Hematopoietic multipotent progenitor cell treated with erythropoietin and hydrocortisone succinate and interleukin-3 and kit ligand, for 6 days (in vitro differentiated cells): Measurements from ENCODE around the gene IFNA1.
A peak's percentile ranks its signal among the peaks of the same experiment; 100 is the strongest.
"Not testable (repeated sequence)": the region's sequence is repeated elsewhere in the genome, so short reads cannot be mapped to it uniquely, and the experiment has no call there.

ENCODE experiments used
- DNase-seq: peaks from one replicate; pipeline ENCODE4 v3.0.0-alpha.2; 2015

IFNA1 gene

GRCh38 chr9:21449312-21449711 lies 9.1 kb downstream of the IFNA1 start:
- DNase-seq, result not testable (repeated sequence)

GRCh38 chr9:21450733-21451394 lies 10.6 kb downstream of the IFNA1 start:
- no peak for DNase-seq

- DNase-seq, result no peak
Observed at GRCh38 chr9:21452681-21453080, 12.4 kb downstream of the IFNA1 start.

- DNase-seq, result no peak
Observed at GRCh38 chr9:21454149-21454548, 13.9 kb downstream of the IFNA1 start.

- peak; percentile 58 for DNase-seq
Observed at GRCh38 chr9:21455320-21455719, 15.1 kb downstream of the IFNA1 start.

- no peak for DNase-seq
Observed at GRCh38 chr9:21461377-21461776, 21.1 kb downstream of the IFNA1 start.

- no peak for DNase-seq
Observed at GRCh38 chr9:21465138-21465537, 24.9 kb downstream of the IFNA1 start.

- DNase-seq, result peak; percentile 69
Observed at GRCh38 chr9:21465859-21466518, 25.8 kb downstream of the IFNA1 start.

GRCh38 chr9:21470126-21470525 lies 29.9 kb downstream of the IFNA1 start:
- no peak for DNase-seq

GRCh38 chr9:21473236-21473635 lies 33.0 kb downstream of the IFNA1 start:
- DNase-seq, result no peak

- DNase-seq, result no peak
Observed at GRCh38 chr9:21477466-21477865, 37.2 kb downstream of the IFNA1 start.

GRCh38 chr9:21479152-21479702 lies 39.0 kb downstream of the IFNA1 start:
- DNase-seq, result no peak

GRCh38 chr9:21481470-21482056 lies 41.3 kb downstream of the IFNA1 start:
- peak; percentile 24 for DNase-seq

GRCh38 chr9:21482213-21482612 lies 42.0 kb downstream of the IFNA1 start, which contains the start of gene IFNE:
Gene IFNE, minus strand, starts transcription at chr9:21482313. Its CDS starts 619 bp downstream, at chr9:21481694.
- no peak for DNase-seq
